Measurements from ENCODE around the gene WDR54.

The WDR54 gene

DNA sequence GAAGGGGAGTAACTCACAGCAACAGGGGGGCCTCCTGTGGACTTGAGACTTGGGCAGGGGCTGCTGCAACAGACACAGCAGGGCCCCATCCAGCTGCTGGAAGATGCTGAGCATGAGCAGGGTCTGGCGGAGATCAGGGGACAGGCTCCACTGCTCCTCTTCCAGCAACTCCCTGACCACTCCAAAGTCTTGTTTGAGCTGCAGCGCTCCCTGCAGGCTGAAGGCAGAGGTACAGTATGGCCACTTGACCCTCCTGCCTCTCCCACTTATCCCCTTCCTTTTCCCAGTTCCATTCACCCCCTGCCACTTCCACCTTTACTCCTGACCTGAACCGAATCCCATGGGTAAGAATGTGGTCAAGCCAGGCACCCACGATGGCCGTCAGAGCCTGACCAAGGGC, 53.4 kb downstream of the WDR54 start:
- in situ Hi-C loops (cut with MboI; ENCODE audit: low sequenced_read_pairs): loop anchor here (25.0 kb wide), 1 partner anchor 112 kb away; no protein-coding TSS in a partner anchor
